WTC11 (cell line): Measurements from ENCODE around the gene FSHR. TPM values are rescaled to one million over a fixed set of nuclear protein-coding genes. Genes with fewer than 3 reads are reported as not detected.

ENCODE experiments used
- ATAC-seq: fragments of 200-7000 bp; cut with Tn5 transposase; 2 replicates; pipeline ENCODE4 v1.10.0; 2021; ENCODE audit warnings: mild to moderate bottlenecking, moderate library complexity
- CTCF ChIA-PET: fragments of 300-600 bp; sonication (Branson Sonifier 250); formaldehyde crosslinking; loops from one replicate; lab custom pipeline; 2021; ENCODE audit warnings: antibody characterized with exemption; lab: Charles Lee
- POLR2A ChIA-PET: fragments of 350-600 bp; sonication (Branson Sonifier 250); formaldehyde crosslinking; loops from one replicate; lab custom pipeline; 2021; ENCODE audit warnings: antibody characterized with exemption; lab: Charles Lee
- DNase-seq: peaks from one replicate; pipeline ENCODE4 v3.0.0; 2021; ENCODE audit warnings: low spot score
- H3K27ac Mint-ChIP-seq: 2 replicates; pipeline ENCODE4 v1.8.0; 2021; ENCODE audit warnings: mixed read lengths
- H3K27me3 Mint-ChIP-seq: 2 replicates; pipeline ENCODE4 v1.8.0; 2021; ENCODE audit warnings: low read depth, mild to moderate bottlenecking, moderate library complexity, mixed read lengths
- H3K36me3 Mint-ChIP-seq: 2 replicates; pipeline ENCODE4 v1.8.0; 2021; ENCODE audit warnings: mixed read lengths
- H3K4me1 Mint-ChIP-seq: 2 replicates; pipeline ENCODE4 v1.8.0; 2022; ENCODE audit warnings: mixed read lengths
- H3K4me3 Mint-ChIP-seq: 2 replicates; pipeline ENCODE4 v1.8.0; 2021; ENCODE audit warnings: mild to moderate bottlenecking, moderate library complexity, mixed read lengths
- H3K9me3 Mint-ChIP-seq: 2 replicates; pipeline ENCODE4 v1.8.0; 2021; ENCODE audit warnings: mixed read lengths
- ATF1 ChIP-seq: sonication (generic); formaldehyde crosslinking; IDR thresholded peaks from 2 replicates; pipeline ENCODE4 v1.8.1; 2023; ENCODE audit warnings: mild to moderate bottlenecking, moderate library complexity, missing genetic modification reagents
- ELF4 ChIP-seq: sonication (generic); formaldehyde crosslinking; IDR thresholded peaks from 2 replicates; pipeline ENCODE4 v1.8.1; 2022; ENCODE audit warnings: low read depth, mild to moderate bottlenecking, moderate library complexity, missing genetic modification reagents
- HMGA2 ChIP-seq: fragments of 250-450 bp; sonication (Bioruptor Pico); IDR thresholded peaks from 2 replicates; pipeline ENCODE4 v1.4.0; 2021; ENCODE audit warnings: mild to moderate bottlenecking, moderate library complexity
- JAZF1 ChIP-seq: fragments of 250-450 bp; sonication (Bioruptor Pico); IDR thresholded peaks from 2 replicates; pipeline ENCODE4 v1.9.0; 2021; ENCODE audit warnings: moderate library complexity, mild to moderate bottlenecking, inconsistent platforms
- MYBL2 ChIP-seq: sonication (generic); formaldehyde crosslinking; IDR thresholded peaks from 2 replicates; pipeline ENCODE4 v1.8.1; 2023; ENCODE audit warnings: mild to moderate bottlenecking, moderate library complexity, missing genetic modification reagents
- PRRX2 ChIP-seq: fragments of 250-450 bp; sonication (Bioruptor Pico); IDR thresholded peaks from 2 replicates; pipeline ENCODE4 v1.8.0; 2021; ENCODE audit warnings: mild to moderate bottlenecking
- SP1 ChIP-seq: sonication (generic); formaldehyde crosslinking; conservative IDR thresholded peaks from 2 replicates; pipeline ENCODE4 v1.8.1; 2022; ENCODE audit warnings: missing genetic modification reagents
- TEAD1 ChIP-seq: sonication (generic); formaldehyde crosslinking; IDR thresholded peaks from 2 replicates; pipeline ENCODE4 v1.8.0; 2022; ENCODE audit warnings: mild to moderate bottlenecking, missing genetic modification reagents
- ZNF416 ChIP-seq: fragments of 250-450 bp; sonication (Bioruptor Pico); IDR thresholded peaks from 2 replicates; pipeline ENCODE4 v1.9.0; 2021; ENCODE audit warnings: mild to moderate bottlenecking, inconsistent platforms
- ZNF423 ChIP-seq: fragments of 250-450 bp; sonication (Bioruptor Pico); IDR thresholded peaks from 2 replicates; pipeline ENCODE4 v2.1.2; 2022; ENCODE audit warnings: mild to moderate bottlenecking, moderate library complexity
- ZNF671 ChIP-seq: fragments of 250-450 bp; sonication (Bioruptor Pico); IDR thresholded peaks from 2 replicates; pipeline ENCODE4 v1.8.0; 2021; ENCODE audit warnings: mild to moderate bottlenecking
- total RNA-seq: library from RNA; stranded (reverse); gene quantifications from 3 replicates; pipeline ENCODE4 v1.2.3, GENCODE V29; 2021
- TF ChIP-seq, protein P1 (sequence below): sonication (generic); formaldehyde crosslinking; IDR thresholded peaks from 2 replicates; pipeline ENCODE4 v1.8.0; 2023; ENCODE audit warnings: mild to moderate bottlenecking, missing genetic modification reagents
- TF ChIP-seq, protein P2 (sequence below): sonication (generic); formaldehyde crosslinking; IDR thresholded peaks from 2 replicates; pipeline ENCODE4 v1.8.0; 2022; ENCODE audit warnings: missing genetic modification reagents
- TF ChIP-seq, protein P3 (sequence below): sonication (generic); formaldehyde crosslinking; IDR thresholded peaks from 2 replicates; pipeline ENCODE4 v1.8.0; 2022; ENCODE audit warnings: mild to moderate bottlenecking, missing genetic modification reagents
- TF ChIP-seq, protein P4 (sequence below): sonication (generic); formaldehyde crosslinking; IDR thresholded peaks from 2 replicates; pipeline ENCODE4 v1.8.1; 2023; ENCODE audit warnings: mild to moderate bottlenecking, missing genetic modification reagents, moderate library complexity
- TF ChIP-seq, protein P5 (sequence below): fragments of 250-450 bp; sonication (Bioruptor Pico); IDR thresholded peaks from 2 replicates; pipeline ENCODE4 v1.9.0; 2021; ENCODE audit warnings: mild to moderate bottlenecking
- TF ChIP-seq, protein P6 (sequence below): sonication (generic); formaldehyde crosslinking; IDR thresholded peaks from 2 replicates; pipeline ENCODE4 v1.8.0; 2022; ENCODE audit warnings: mild to moderate bottlenecking, missing genetic modification reagents
- TF ChIP-seq, protein P7 (sequence below): fragments of 250-450 bp; sonication (Bioruptor Pico); IDR thresholded peaks from 2 replicates; pipeline ENCODE4 v1.8.0; 2021; ENCODE audit warnings: mild to moderate bottlenecking

The FSHR gene
- total RNA-seq, 1 experiment from 2014 or later, result not detected

DNA sequence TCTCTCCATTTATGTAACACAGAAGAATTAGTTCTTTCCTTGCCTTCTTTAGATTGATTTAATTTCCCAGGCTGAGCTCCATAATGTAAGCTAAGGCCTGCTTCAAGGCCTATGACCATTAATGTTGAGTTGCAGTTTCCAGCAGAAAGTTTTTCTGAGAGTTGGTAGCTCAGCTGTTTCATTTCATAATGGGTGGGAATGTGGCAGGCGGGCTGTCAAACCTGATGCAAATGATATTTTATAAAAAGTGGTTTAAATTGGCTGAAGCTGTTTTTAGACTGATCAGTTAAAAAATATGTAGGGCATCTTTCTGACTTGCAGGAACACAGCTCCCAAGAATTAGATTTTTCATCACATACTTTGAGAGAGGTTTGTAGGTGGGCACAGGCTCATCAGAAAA, 40.4 kb upstream of the FSHR start (continued):
- TF ChIP-seq, protein P1, sequence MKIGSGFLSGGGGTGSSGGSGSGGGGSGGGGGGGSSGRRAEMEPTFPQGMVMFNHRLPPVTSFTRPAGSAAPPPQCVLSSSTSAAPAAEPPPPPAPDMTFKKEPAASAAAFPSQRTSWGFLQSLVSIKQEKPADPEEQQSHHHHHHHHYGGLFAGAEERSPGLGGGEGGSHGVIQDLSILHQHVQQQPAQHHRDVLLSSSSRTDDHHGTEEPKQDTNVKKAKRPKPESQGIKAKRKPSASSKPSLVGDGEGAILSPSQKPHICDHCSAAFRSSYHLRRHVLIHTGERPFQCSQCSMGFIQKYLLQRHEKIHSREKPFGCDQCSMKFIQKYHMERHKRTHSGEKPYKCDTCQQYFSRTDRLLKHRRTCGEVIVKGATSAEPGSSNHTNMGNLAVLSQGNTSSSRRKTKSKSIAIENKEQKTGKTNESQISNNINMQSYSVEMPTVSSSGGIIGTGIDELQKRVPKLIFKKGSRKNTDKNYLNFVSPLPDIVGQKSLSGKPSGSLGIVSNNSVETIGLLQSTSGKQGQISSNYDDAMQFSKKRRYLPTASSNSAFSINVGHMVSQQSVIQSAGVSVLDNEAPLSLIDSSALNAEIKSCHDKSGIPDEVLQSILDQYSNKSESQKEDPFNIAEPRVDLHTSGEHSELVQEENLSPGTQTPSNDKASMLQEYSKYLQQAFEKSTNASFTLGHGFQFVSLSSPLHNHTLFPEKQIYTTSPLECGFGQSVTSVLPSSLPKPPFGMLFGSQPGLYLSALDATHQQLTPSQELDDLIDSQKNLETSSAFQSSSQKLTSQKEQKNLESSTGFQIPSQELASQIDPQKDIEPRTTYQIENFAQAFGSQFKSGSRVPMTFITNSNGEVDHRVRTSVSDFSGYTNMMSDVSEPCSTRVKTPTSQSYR (CRISPR knock-in tag), result no peak
- TF ChIP-seq ELF4 (CRISPR knock-in tag), result no peak
- TF ChIP-seq, all 79 proteins: peak for 0

- H3K4me3 Mint-ChIP-seq, result no peak overlapping the region
- no peak for DNase-seq
Measured at GRCh38 chr2:49192036-49192435, 37.7 kb upstream of the FSHR start.

More at GRCh38 chr2:49192036-49192435, 37.7 kb upstream of the FSHR start:
- no peak for ATAC-seq
- TF ChIP-seq SP1 (CRISPR knock-in tag), result no peak
- TF ChIP-seq, protein P2, sequence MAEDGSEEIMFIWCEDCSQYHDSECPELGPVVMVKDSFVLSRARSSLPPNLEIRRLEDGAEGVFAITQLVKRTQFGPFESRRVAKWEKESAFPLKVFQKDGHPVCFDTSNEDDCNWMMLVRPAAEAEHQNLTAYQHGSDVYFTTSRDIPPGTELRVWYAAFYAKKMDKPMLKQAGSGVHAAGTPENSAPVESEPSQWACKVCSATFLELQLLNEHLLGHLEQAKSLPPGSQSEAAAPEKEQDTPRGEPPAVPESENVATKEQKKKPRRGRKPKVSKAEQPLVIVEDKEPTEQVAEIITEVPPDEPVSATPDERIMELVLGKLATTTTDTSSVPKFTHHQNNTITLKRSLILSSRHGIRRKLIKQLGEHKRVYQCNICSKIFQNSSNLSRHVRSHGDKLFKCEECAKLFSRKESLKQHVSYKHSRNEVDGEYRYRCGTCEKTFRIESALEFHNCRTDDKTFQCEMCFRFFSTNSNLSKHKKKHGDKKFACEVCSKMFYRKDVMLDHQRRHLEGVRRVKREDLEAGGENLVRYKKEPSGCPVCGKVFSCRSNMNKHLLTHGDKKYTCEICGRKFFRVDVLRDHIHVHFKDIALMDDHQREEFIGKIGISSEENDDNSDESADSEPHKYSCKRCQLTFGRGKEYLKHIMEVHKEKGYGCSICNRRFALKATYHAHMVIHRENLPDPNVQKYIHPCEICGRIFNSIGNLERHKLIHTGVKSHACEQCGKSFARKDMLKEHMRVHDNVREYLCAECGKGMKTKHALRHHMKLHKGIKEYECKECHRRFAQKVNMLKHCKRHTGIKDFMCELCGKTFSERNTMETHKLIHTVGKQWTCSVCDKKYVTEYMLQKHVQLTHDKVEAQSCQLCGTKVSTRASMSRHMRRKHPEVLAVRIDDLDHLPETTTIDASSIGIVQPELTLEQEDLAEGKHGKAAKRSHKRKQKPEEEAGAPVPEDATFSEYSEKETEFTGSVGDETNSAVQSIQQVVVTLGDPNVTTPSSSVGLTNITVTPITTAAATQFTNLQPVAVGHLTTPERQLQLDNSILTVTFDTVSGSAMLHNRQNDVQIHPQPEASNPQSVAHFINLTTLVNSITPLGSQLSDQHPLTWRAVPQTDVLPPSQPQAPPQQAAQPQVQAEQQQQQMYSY (CRISPR knock-in tag), result no peak
- TF ChIP-seq MYBL2, result no peak
- TF ChIP-seq, protein P3, sequence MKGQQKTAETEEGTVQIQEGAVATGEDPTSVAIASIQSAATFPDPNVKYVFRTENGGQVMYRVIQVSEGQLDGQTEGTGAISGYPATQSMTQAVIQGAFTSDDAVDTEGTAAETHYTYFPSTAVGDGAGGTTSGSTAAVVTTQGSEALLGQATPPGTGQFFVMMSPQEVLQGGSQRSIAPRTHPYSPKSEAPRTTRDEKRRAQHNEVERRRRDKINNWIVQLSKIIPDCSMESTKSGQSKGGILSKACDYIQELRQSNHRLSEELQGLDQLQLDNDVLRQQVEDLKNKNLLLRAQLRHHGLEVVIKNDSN (CRISPR knock-in tag), result no peak
- no peak for TF ChIP-seq ATF1
- TF ChIP-seq TEAD1 (CRISPR knock-in tag), result no peak
- TF ChIP-seq ZNF416, result no peak
- TF ChIP-seq, protein P4, sequence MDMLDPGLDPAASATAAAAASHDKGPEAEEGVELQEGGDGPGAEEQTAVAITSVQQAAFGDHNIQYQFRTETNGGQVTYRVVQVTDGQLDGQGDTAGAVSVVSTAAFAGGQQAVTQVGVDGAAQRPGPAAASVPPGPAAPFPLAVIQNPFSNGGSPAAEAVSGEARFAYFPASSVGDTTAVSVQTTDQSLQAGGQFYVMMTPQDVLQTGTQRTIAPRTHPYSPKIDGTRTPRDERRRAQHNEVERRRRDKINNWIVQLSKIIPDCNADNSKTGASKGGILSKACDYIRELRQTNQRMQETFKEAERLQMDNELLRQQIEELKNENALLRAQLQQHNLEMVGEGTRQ (CRISPR knock-in tag), result no peak
- TF ChIP-seq, protein P5, sequence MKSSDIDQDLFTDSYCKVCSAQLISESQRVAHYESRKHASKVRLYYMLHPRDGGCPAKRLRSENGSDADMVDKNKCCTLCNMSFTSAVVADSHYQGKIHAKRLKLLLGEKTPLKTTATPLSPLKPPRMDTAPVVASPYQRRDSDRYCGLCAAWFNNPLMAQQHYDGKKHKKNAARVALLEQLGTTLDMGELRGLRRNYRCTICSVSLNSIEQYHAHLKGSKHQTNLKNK (CRISPR knock-in tag), result no peak
- TF ChIP-seq ZNF671 (CRISPR knock-in tag), result no peak
- TF ChIP-seq HMGA2 (CRISPR knock-in tag), result no peak
- no peak for TF ChIP-seq ZNF423 (CRISPR knock-in tag)
- no peak for TF ChIP-seq ELF4 (CRISPR knock-in tag)
- no peak for TF ChIP-seq PRRX2 (CRISPR knock-in tag)
- TF ChIP-seq JAZF1 (CRISPR knock-in tag), result no peak
- TF ChIP-seq, protein P6, sequence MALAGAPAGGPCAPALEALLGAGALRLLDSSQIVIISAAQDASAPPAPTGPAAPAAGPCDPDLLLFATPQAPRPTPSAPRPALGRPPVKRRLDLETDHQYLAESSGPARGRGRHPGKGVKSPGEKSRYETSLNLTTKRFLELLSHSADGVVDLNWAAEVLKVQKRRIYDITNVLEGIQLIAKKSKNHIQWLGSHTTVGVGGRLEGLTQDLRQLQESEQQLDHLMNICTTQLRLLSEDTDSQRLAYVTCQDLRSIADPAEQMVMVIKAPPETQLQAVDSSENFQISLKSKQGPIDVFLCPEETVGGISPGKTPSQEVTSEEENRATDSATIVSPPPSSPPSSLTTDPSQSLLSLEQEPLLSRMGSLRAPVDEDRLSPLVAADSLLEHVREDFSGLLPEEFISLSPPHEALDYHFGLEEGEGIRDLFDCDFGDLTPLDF (CRISPR knock-in tag), result no peak
- TF ChIP-seq, protein P7, sequence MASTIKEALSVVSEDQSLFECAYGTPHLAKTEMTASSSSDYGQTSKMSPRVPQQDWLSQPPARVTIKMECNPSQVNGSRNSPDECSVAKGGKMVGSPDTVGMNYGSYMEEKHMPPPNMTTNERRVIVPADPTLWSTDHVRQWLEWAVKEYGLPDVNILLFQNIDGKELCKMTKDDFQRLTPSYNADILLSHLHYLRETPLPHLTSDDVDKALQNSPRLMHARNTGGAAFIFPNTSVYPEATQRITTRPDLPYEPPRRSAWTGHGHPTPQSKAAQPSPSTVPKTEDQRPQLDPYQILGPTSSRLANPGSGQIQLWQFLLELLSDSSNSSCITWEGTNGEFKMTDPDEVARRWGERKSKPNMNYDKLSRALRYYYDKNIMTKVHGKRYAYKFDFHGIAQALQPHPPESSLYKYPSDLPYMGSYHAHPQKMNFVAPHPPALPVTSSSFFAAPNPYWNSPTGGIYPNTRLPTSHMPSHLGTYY, result no peak
- ChIA-PET POLR2A (no interaction called here), CTCF (interaction anchor here (0.5 kb wide), 1 partner anchor 747 kb away, joined by 3 read pairs; no protein-coding TSS in a partner anchor)
- Mint-ChIP-seq H3K27ac (no peak overlapping the region), H3K4me1 (peaks cover 12% of the 10 kb centered on the region), H3K27me3 (no peaks in the 10 kb centered on the region), H3K36me3 (no peaks in the 10 kb centered on the region), H3K9me3 (peaks cover under 1% of the 10 kb centered on the region)
